Mucosa of gallbladder (tissue), 1 donor: ENCODE results near the gene RB1. TPM values are rescaled to one million over a fixed set of nuclear protein-coding genes. Genes with fewer than 3 reads are reported as not detected.
"Not testable (repeated sequence)": the region's sequence is repeated elsewhere in the genome, so short reads cannot be mapped to it uniquely, and the experiment has no call there.

Experiments used
- DNase-seq: peaks from one replicate; pipeline ENCODE4 v3.0.0-alpha.2; 2020; ENCODE audit warnings: low spot score
- total RNA-seq: library from RNA; stranded (reverse); gene quantifications from one replicate; pipeline ENCODE4 v1.2.1, GENCODE V29; 2021
- donor health status: DM: no; HTN: no; CAD: no.

RB1 gene
- total RNA-seq, 1 donor from 2014 or later: 37.8 TPM

- no peak for DNase-seq
These were observed 6.3 kb upstream of the RB1 start for GRCh38 chr13:48297131-48297786.

DNA sequence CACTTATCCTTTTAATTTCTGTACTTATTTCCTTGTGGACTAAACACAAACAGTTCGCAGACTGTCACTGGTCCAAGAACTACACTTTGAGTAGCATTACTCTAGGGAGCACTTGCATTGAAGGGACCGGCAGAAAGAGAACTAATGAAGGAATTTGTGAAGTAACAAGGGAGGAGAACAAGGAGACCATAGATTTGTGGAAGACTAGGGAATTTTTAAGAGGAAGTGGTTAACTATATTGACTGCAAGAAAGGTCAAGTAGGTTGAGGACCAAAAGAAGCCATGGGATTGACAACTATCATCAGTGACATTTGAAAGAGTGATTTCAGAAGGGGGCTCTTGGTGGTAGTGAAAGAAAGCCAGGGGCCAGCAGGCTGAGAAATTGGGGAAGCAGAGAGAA is 4.0 kb upstream of the RB1 start:
- no peak for DNase-seq

DNA sequence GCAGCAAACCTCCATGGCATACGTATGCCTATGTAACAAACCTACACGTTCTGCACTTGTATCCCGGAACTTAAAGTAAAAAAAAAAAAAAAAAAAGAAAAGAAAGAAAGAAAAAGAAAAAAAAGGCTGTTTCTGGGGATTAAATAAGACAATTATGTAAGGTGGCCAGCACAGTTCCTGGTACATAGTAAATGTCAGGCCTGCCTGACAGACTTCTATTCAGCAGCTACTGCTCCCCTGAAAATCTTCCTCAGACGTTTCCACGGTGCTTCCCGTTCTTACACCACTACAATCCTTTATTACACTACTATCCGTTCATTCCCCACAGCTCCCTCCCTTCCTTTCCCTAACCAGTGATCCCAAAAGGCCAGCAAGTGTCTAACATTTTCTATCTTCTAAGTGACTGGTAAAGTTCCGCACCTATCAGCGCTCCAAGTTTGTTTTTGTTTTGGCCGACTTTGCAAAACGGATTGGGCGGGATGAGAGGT is 636 bp upstream of the RB1 start:
- DNase-seq: no peak

DNA sequence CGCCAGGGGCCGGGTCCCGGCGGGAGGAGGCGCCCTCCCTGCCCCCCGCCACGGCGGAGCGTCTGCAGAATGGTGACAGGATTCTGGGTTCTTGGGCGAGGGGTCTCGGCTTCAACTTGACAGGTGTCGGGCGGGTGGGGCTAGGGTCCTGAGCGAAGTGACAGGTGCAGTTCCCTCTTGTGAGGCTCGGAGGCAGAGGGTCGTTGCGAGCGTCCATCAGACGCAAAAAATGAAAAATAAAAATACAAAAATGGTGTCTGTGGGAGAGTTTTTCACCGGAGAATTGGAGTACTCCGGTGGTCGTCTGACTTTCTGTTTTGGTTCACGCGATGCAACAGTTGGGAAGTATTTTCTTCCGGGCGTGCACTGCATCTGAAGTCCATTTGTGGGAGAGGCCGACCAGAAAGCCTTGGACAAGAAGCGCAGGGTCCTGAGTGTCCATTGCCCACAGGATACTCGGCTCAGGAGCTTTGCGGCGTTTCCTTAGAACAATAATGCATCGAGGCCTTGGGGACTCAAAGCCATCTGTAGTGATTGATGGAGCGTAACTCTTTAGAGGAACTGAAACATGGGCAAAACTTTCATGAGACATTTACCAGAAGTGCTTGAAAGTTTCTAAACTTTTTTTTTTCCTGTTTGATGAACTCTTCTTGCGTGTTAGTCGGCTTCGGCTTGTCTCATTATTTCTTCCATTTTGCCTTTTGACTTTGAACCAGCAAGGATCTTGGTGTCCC is 759 bp downstream of the RB1 start:
- peak; percentile 14 for DNase-seq

DNA sequence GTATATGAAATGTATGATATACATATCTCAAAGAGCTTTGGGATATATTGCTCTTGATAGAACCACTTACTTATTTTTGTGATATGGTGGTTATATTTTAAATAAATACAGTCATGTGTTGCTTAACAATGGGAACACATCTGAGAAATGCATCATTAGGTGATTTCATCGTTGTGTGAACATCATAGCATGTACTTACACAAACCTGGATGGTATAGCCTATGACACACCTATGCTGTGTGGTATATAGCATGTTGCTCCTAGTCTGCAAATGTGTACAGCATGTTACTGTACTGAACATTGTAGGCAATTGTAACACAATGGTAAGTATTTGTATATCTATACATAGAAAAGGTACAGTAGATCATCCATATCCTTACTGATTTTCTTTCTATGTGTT is 7.7 kb downstream of the RB1 start:
- no peak for DNase-seq

- no peak for DNase-seq
These were observed 12.6 kb downstream of the RB1 start for GRCh38 chr13:48315969-48316650.

GRCh38 chr13:48316826-48317510 is 13.4 kb downstream of the RB1 start:
- DNase-seq: no peak

DNA sequence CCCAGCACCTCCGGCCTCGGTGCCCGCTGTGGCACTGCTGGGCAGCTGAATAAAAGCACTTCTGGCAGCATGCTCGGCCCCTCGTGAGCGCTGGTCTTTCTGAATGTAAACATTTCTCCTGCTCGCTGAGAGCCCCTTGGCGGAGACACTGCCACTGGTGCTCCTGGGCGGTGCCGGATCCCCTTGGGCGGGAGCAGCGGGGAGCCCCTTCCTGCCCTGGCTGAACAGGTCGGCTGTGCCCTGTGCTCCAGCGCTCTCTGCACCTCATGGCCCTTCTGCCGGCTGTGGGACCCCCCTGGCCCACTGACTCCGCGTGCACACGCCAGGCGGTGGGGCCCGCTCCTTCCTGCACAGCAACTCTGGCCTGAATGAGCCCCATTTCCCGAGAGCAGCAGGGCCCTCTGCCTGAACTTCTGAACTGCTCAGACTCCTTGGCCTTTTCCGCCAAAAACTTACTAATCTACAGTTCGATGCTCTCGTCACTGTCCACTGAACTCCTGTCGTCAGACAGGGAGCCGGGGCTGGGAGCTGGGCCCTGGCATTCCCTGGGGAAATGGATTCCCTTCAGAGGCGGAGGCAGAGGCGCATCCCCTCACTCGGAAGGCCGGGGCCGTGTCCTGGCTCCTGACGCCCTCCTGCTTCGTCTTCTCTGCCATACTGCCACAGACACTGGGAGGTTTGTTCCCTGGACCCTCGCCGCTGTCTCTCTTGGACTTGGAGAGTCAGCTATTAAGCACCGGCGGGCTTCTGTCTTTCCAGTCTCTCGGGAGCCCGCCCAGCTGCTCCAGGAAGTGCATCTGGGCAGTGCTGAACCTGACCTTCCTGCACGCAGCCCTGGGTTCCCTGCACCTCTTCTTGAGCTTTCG is 14.2 kb downstream of the RB1 start:
- no peak for DNase-seq

- DNase-seq: no peak
These were observed 14.8 kb downstream of the RB1 start for GRCh38 chr13:48318377-48318811.

DNA sequence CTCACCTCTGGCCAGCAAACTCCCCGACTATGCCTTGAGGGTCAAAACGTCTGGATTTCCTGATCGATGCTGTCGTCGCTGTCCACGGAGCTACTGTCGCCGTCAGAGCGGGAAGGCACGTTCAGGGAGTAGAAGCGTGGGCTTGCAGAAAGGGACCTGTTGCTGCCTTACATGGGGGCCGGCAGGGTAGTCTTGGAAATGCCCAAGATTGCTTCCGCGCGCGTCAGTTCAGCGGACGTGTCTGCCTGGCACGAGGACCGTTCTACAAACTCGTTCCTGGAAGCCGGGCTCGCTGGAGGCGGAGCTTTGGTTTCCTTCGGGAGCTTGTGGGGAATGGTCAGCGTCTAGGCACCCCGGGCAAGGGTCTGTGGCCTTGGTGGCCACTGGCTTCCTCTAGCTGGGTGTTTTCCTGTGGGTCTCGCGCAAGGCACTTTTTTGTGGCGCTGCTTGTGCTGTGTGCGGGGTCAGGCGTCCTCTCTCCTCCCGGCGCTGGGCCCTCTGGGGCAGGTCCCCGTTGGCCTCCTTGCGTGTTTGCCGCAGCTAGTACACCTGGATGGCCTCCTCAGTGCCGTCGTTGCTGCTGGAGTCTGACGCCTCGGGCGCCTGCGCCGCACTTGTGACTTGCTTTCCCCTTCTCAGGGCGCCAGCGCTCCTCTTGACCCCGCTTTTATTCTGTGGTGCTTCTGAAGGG is 15.4 kb downstream of the RB1 start:
- peak; percentile 11 for DNase-seq

GRCh38 chr13:48319531-48320398 is 16.2 kb downstream of the RB1 start:
- DNase-seq: no peak

DNA sequence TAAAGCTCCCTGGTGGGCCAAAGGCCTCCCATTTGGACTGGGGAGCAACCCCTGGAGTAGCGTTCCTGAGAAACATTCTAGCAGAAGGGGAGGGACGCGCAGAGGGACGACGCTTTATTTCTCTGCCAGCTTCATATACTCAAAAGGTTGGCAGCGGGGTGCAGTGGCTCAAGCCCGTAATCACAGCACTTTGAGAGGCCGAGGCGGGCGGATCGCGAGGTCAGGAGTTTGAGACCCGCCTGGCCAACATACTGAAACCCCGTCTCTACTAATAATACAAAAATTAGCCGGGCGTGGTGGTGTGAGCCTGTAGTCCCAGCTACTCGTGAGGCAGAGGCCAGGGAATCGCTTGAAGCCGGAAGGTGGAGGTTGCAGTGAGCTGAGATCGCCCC is 16.8 kb downstream of the RB1 start:
- DNase-seq: no peak

DNA sequence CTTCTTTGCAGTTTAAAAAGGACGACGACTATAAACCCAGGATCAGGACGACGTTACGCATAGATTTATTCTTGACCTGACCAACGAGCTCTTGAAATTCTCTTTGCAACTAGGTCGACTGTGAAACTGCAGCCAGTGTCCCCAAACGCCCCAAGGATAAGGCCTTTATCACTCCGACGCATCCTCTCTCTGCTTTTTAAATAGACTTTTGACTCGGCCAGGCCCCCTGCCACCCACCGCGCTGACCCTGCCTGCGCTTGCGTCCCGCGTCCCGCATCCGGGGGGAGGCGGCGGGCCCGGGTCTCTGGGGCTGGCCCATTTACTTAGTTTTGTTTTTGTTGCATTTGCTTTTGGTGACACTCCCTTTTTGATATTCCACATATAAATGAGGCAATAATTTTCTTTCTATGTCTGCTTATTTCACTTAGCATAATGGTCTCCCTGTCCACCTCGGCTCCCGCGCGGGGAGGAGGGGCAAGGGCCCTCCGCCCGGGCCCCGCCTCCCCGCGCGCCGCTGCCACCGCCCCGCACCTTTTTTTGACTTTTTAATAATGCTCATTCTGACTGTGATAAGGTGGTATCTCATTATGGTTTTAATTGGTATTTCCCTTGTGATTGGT is 17.4 kb downstream of the RB1 start:
- DNase-seq: no peak

- DNase-seq: no peak
These were observed 18.7 kb downstream of the RB1 start for GRCh38 chr13:48322294-48322693.

- DNase-seq: no peak
These were observed 30.4 kb downstream of the RB1 start for GRCh38 chr13:48333976-48334375.

DNA sequence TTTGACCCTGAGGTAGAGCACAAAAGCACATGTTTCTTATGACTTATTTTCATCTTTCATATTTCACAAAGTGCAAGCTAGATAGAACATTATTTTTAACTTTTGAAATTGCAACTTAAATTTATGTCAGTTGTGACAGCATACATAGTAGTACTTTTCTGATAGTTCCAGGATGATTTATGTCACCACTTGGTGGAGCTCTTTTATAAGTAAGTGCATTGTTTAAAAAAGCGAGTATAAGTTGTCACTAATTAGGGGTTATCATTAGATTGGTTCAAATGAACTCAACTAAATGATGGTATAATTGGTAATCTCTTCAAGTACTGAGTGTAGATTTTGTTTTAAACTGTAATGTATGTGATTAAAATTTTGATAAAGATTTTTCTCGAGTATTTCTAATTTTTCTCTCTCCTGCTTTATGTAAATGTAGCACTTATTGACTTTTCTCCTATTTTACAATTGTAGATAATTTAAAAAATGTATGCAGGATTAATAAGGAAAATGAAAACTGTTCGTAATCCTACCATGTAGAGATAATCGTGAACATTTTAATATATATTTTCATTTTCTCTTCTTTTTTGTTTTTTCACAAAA is 31.1 kb downstream of the RB1 start:
- no peak for DNase-seq

DNA sequence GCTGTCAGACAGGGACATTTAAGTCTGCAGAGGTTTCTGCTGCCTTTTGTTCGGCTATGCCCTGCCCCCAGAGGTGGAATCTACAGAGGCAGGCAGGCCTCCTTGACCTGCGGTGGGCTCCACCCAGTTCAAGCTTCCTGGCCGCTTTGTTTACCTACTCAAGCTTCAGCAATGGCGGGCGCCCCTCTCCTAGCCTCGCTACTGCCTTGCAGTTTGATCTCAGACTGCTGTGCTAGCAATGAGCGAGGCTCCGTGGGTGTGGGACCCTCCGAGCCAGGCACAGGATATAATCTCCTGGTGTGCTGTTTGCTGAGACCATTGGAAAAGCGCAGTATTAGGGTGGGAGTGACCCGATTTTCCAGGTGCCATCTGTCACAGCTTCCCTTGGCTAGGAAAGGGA is 35.6 kb downstream of the RB1 start:
- DNase-seq: not testable (repeated sequence)

- no peak for DNase-seq
These were observed 40.7 kb downstream of the RB1 start for GRCh38 chr13:48344264-48344663.

- DNase-seq: no peak
These were observed 43.0 kb downstream of the RB1 start for GRCh38 chr13:48346583-48346982.
